Neuronal stem cell (in vitro differentiated cells): ENCODE data around the gene TANGO6.

Experiments used
- DNase-seq: peaks from one replicate; pipeline ENCODE4 v3.0.0-alpha.2; 2013; ENCODE audit warnings: low spot score
- H2AFZ ChIP-seq: one replicate; pipeline ENCODE4 v1.6.1; 2013; ENCODE audit warnings: mild to moderate bottlenecking, low read length, inconsistent platforms
- H2AK5ac ChIP-seq: 2 replicates; pipeline ENCODE4 v1.6.1; 2013; ENCODE audit warnings: low read depth, mild to moderate bottlenecking, inconsistent platforms, low read length, moderate library complexity, mixed read lengths
- H2BK120ac ChIP-seq: 2 replicates; pipeline ENCODE4 v1.6.1; 2013; ENCODE audit warnings: low read depth, mild to moderate bottlenecking, inconsistent platforms, low read length, moderate library complexity, mixed read lengths
- H2BK12ac ChIP-seq: one replicate; pipeline ENCODE4 v1.6.1; 2013; ENCODE audit warnings: low read length, inconsistent platforms
- H2BK15ac ChIP-seq: 2 replicates; pipeline ENCODE4 v1.6.1; 2013; ENCODE audit warnings: mild to moderate bottlenecking, low read length, inconsistent platforms, mixed read lengths
- H2BK5ac ChIP-seq: one replicate; pipeline ENCODE4 v1.6.1; 2013; ENCODE audit warnings: inconsistent platforms, mild to moderate bottlenecking, low read length, moderate library complexity
- H3K14ac ChIP-seq: one replicate; pipeline ENCODE4 v1.6.1; 2013; ENCODE audit warnings: low read length, inconsistent platforms
- H3K18ac ChIP-seq: 2 replicates; pipeline ENCODE4 v1.6.1; 2013; ENCODE audit warnings: low read length, inconsistent platforms
- H3K23ac ChIP-seq: 2 replicates; pipeline ENCODE4 v1.6.1; 2013; ENCODE audit warnings: low read depth, mild to moderate bottlenecking, mixed read lengths, low read length, inconsistent platforms; ENCODE audit not compliant: poor library complexity
- H3K27ac ChIP-seq: replicated peaks from 3 replicates; pipeline ENCODE4 v1.5.1; 2013; ENCODE audit warnings: low read length, inconsistent platforms
- H3K27me3 ChIP-seq, 3 experiments: 2 replicates each; pipeline ENCODE4 v1.6.1; 2013; ENCODE audit warnings: low read length in 3 of 3, mild to moderate bottlenecking in 2 of 3, inconsistent platforms in 1 of 3, low read depth in 1 of 3, mixed read lengths in 1 of 3, moderate library complexity in 1 of 3; ENCODE audit not compliant: control insufficient read depth in 3 of 3, insufficient read depth in 3 of 3
- H3K36me3 ChIP-seq, 2 donors: replicated peaks in 1 of 2; 2 replicates each; pipeline ENCODE4 v1.6.1; 2013; ENCODE audit warnings: low read length in 2 of 2; ENCODE audit not compliant: control insufficient read depth in 2 of 2, insufficient read depth in 2 of 2
- H3K4ac ChIP-seq: 2 replicates; pipeline ENCODE4 v1.6.1; 2013; ENCODE audit warnings: inconsistent platforms, mild to moderate bottlenecking, low read length, moderate library complexity
- H3K4me1 ChIP-seq, 2 donors: 1 replicate in 1 of 2; 2 replicates in 1 of 2; pipeline ENCODE4 v1.6.1; 2013; ENCODE audit warnings: low read length in 2 of 2, low read depth in 1 of 2; ENCODE audit not compliant: control insufficient read depth in 2 of 2, insufficient read depth in 1 of 2
- H3K4me2 ChIP-seq: one replicate; pipeline ENCODE4 v1.6.1; 2013; ENCODE audit warnings: mild to moderate bottlenecking, low read length, inconsistent platforms; ENCODE audit not compliant: insufficient read depth, poor library complexity, severe bottlenecking
- H3K4me3 ChIP-seq, 2 donors: 2 replicates each; pipeline ENCODE4 v1.5.1; 2013; ENCODE audit warnings: low read length in 2 of 2, mild to moderate bottlenecking in 2 of 2, inconsistent platforms in 1 of 2, moderate library complexity in 1 of 2
- H3K79me1 ChIP-seq: one replicate; pipeline ENCODE4 v1.6.1; 2013; ENCODE audit warnings: low read depth, mild to moderate bottlenecking, inconsistent platforms, low read length, moderate library complexity
- H3K9ac ChIP-seq: one replicate; pipeline ENCODE4 v1.6.1; 2013; ENCODE audit warnings: mild to moderate bottlenecking, low read depth, low read length, inconsistent platforms; ENCODE audit not compliant: poor library complexity
- H3K9me3 ChIP-seq, 2 donors: replicated peaks in 1 of 2; 2 replicates each; pipeline versions ENCODE3 to v1.6.1; 2013; ENCODE audit warnings: low read length in 2 of 2, mild to moderate bottlenecking in 2 of 2, inconsistent platforms in 1 of 2, low read depth in 1 of 2, mixed read lengths in 1 of 2, moderate library complexity in 1 of 2; ENCODE audit not compliant: control insufficient read depth in 2 of 2, insufficient read depth in 1 of 2
- H4K8ac ChIP-seq: one replicate; pipeline ENCODE4 v1.6.1; 2013; ENCODE audit warnings: low read depth, mild to moderate bottlenecking, inconsistent platforms, low read length, moderate library complexity
- H4K91ac ChIP-seq: one replicate; pipeline ENCODE4 v1.6.1; 2013; ENCODE audit warnings: low read length, low read depth, mild to moderate bottlenecking, inconsistent platforms; ENCODE audit not compliant: poor library complexity
- WGBS, 2 donors: extraction: QIAGEN DNeasy Blood & Tissue Kit; methylation state at CpG; one replicate each; pipeline ENCODE4 v1.1.7; 2013; ENCODE audit warnings: missing lambda C conversion rate in 2 of 2, mixed read lengths in 1 of 2; ENCODE audit not compliant: insufficient read length in 2 of 2, insufficient replicate concordance in 1 of 2; ENCODE audit errors: extremely low coverage in 2 of 2; 5-methylcytosine and 5-hydroxymethylcytosine counted together

TANGO6 gene

DNA sequence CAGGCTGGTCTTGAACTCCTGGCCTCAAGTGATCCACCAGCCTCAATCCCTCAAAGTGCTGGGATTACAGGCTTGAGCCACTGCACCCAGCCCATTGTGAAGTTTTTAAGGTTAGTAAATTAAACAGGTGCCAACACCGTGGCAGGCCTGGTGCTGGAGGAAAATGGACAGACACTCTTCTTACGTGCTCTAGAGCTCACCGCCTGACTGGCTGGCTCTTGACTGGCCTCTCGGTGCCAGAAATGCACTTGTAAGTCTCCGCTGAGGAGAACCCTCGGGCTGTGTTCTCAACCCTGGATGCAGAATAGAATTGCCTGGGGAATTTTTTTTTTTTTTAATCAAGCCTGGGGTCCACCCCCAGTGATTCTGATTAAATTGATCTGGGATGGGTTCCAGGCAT is 251.9 kb downstream of the TANGO6 start:
- Histone ChIP-seq H3K27ac (no peak overlapping the region), H2BK15ac (no peak overlapping the region), H2BK5ac (no peak overlapping the region), H2BK120ac (no peak overlapping the region), H3K79me1 (no peaks in the 10 kb centered on the region), H4K91ac (no peak overlapping the region), H3K36me3 (no peaks in the 10 kb centered on the region), H2AK5ac (no peak overlapping the region), H3K23ac (no peak overlapping the region), H3K14ac (no peak overlapping the region), H3K4me3 (no peak overlapping the region), H3K9me3 (no peaks in the 10 kb centered on the region), H3K9ac (no peak overlapping the region), H3K4me2 (no peak overlapping the region), H4K8ac (no peak overlapping the region), H3K27me3 (no peaks in the 10 kb centered on the region), H3K4ac (no peak overlapping the region), H2BK12ac (no peak overlapping the region), H2AFZ (no peak overlapping the region), H3K18ac (no peak overlapping the region), H3K4me1 (peaks cover 5% of the 10 kb centered on the region in 2 donors)
- DNase-seq, result no peak
- no CpG with 5 or more reads among the region's 6 CpGs for WGBS, 2 donors

DNA sequence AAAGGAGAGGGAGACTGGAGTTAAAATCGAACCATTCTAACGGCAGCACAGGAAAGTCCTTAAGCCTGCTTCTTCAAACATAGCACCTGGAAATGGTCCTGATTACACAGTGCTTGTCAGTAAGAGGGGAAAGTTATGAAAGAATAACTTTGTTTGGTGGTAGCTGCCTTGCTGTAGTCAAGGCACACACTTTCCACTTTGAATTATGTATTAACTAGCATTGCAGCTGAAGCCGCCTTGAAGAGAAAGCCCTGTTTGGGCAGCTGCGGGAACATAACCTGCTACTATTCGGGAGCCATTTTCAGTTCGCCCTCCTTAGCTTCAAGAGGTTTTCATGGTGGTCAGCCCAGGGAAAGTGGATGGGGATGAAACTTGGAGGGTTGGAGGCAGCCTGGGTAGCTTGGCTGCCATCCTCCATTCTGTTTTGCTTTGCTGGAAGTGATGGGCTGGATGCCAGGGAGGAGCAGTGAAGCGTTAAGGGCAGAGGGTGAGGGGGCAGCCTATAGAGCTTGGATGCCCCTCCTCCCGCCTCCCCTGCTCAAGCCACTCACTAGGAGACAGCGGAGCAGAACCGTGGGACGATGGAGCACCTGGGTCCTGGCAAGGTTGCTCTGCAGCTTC is 256.9 kb downstream of the TANGO6 start:
- no peak overlapping the region for H3K14ac ChIP-seq
- no peaks in the 10 kb centered on the region for H3K79me1 ChIP-seq
- H3K4ac ChIP-seq, result no peak overlapping the region
- H2BK5ac ChIP-seq, result no peak overlapping the region
- H3K27me3 ChIP-seq, result no peaks in the 10 kb centered on the region
- no peak overlapping the region for H3K9ac ChIP-seq
- H2BK12ac ChIP-seq, result no peak overlapping the region
- no peak overlapping the region for H4K91ac ChIP-seq
- H2AK5ac ChIP-seq, result no peak overlapping the region
- H2AFZ ChIP-seq, result peak overlapping the region; percentile 86
- H3K4me3 ChIP-seq, result no peak overlapping the region
- H2BK15ac ChIP-seq, result no peak overlapping the region
- H2BK120ac ChIP-seq, result peak overlapping the region; percentile 26
- DNase-seq, result no peak
- no peak overlapping the region for H3K4me2 ChIP-seq
- H4K8ac ChIP-seq, result no peak overlapping the region
- H3K18ac ChIP-seq, result peak overlapping the region; percentile 32
- H3K4me1 ChIP-seq, result peaks cover 9 to 13% of the 10 kb centered on the region in 2 donors
- H3K36me3 ChIP-seq, result no peaks in the 10 kb centered on the region
- H3K9me3 ChIP-seq, result no peaks in the 10 kb centered on the region
- H3K23ac ChIP-seq, result peak overlapping the region; percentile 3
- H3K27ac ChIP-seq, result no peak overlapping the region
- no CpG with 5 or more reads among the region's 11 CpGs for WGBS, 2 donors

DNA sequence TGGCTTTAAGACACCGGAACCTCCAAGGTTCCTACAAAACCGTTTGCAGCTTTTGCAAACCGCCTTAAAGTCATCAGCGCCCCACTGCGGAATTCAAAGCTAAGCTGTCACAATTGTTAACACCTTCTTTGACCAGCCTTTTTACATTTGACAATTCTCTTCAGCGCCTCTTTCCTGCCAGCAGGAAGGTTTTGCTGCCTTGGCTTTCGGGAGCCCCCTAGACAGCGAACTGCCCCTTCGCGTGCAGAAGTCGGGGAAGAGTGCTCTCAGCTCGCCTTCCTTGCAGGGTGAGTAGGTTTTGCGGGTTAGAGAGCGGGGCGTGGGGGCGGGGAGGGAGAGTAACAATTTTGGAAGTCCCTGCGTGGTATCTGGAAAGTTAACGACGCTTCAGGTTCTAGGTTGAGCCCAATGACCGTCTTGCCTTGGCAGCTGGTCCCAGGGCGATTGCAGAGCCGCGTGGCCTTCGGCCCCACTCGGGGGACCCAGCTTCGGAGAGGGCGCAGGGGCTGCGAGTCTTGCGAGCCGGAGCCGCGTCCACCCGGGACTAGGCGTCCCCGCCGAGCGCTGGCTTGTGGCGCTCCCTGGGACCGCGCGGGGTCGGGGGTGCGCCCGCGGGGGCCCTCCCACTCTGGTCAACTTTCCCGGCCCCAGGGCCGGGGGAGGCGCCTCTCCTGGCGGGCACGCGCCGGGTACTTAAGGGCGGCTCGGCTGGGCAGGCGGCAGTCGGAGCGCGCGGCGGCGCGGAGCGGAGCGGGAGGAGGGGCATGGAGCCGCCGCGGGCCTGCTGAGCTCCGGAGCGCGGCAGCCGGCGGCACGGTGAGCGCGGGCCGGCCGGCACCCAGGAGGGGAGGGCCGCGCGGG is 262.4 kb downstream of the TANGO6 start, which contains the start of gene HAS3:
Gene HAS3, plus strand, starts transcription at position 153 of the 861 bp plus-strand sequence. CDS start 3,743 bp downstream, outside the sequence.
- Histone ChIP-seq H2AFZ (peak within 1 kb of the TSS; percentile 90), H3K27ac (peak within 1 kb of the TSS; percentile 42), H3K23ac (peak within 1 kb of the TSS; percentile 83), H3K18ac (peak within 1 kb of the TSS; percentile 93), H3K4me1 (peaks cover 15 to 16% of the 10 kb centered on the region in 2 donors), H2BK12ac (peak within 1 kb of the TSS; percentile 63), H2AK5ac (peak within 1 kb of the TSS; percentile 69), H3K4ac (no peak within 1 kb of the TSS), H3K79me1 (peaks cover 13% of the 10 kb centered on the region), H2BK5ac (peak within 1 kb of the TSS; percentile 78), H3K14ac (peak within 1 kb of the TSS; percentile 85), H2BK120ac (no peak within 1 kb of the TSS), H4K8ac (no peak within 1 kb of the TSS), H4K91ac (no peak within 1 kb of the TSS), H3K9ac (peak within 1 kb of the TSS; percentile 86), H3K9me3 (no peaks in the 10 kb centered on the region), H3K4me2 (peak within 1 kb of the TSS; percentile 99), H3K4me3 (peak within 1 kb of the TSS; percentile 63 to 86), H3K27me3 (no peaks in the 10 kb centered on the region), H2BK15ac (peak within 1 kb of the TSS; percentile 78), H3K36me3 (peaks cover 14 to 18% of the 10 kb centered on the region in 2 donors)
- DNase-seq, result peak; percentile 70
- no CpG with 5 or more reads among the region's 80 CpGs for WGBS, 2 donors
